WTC11 (cell line): Measurements from ENCODE around the gene DENND1B. TPM values are rescaled to one million over a fixed set of nuclear protein-coding genes. Genes with fewer than 3 reads are reported as not detected.

Experiments
- total RNA-seq: library from RNA; stranded (reverse); gene quantifications from 3 replicates; pipeline ENCODE4 v1.2.3, GENCODE V29; 2021

The DENND1B gene
- total RNA-seq, 1 experiment from 2014 or later, result 4.3 TPM

Other genes with a start within 250 kb of the DENND1B start
- gene C1orf53, start 127.2 kb upstream of the DENND1B start, total RNA-seq, result 0.33 to 0.89 TPM (median 0.73 TPM) in 3 replicates
- gene LHX9, start 141.9 kb upstream of the DENND1B start, total RNA-seq, result not detected in 3 replicates